ENCODE results near the gene DBP.
"Not testable (repeated sequence)": the region's sequence is repeated elsewhere in the genome, so short reads cannot be mapped to it uniquely, and the experiment has no call there.

Gene DBP

DNA sequence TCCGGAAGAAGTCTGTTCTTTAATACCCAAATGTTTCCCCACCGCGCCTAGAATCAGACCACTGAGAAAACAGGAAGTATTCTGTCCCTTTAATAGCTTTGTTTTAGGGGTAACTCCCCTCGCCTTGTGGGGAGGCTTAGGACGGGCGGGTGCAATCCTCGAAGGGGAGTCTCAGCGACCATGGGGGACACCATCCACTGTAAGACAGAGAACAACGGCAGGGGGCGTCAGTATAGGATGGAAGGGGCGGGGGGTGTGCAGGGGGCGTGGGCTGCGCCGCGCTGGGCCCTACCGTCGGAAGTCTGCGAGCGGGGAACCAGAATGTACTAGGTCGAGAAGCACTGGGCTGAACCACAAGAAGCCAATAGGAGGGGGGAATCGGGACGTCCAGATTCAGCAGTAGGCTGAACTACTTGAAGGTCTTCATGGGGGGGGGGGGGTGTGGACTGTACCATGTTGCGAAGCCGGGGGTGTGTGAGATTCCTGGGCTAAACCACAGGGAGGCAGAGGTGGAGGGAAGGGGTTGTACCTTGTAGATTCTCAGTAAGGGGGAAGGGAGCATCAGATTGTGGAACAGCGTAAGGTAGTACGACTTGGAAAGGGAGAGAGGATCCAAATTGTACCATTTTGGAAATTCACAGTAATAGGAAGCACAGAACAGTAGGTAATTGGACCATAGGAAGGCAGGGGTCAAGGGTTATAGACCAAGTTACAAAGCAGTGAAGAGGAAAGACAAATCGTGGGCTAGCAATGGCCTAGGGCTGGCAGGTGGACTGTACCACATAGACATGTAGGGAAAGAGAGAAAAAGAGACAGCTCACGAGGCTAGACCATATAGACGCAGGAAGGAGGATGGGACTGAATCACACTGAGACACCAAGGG lies 1.0 kb upstream of the DBP start:
- Mint-ChIP-seq H3K36me3 (peaks cover 36% of the 10 kb centered on the region), H3K4me1 (peaks cover 50% of the 10 kb centered on the region), H3K27ac (peak overlapping the region; percentile 99), H3K4me3 (peak overlapping the region; percentile 89), H3K9me3 (peaks cover 3% of the 10 kb centered on the region)
- ATAC-seq (peak; percentile 55), DNase-seq (ENCODE audit: low spot score in 2 of 2) (peak in 1 of 2 donors; percentile 83)

DNA sequence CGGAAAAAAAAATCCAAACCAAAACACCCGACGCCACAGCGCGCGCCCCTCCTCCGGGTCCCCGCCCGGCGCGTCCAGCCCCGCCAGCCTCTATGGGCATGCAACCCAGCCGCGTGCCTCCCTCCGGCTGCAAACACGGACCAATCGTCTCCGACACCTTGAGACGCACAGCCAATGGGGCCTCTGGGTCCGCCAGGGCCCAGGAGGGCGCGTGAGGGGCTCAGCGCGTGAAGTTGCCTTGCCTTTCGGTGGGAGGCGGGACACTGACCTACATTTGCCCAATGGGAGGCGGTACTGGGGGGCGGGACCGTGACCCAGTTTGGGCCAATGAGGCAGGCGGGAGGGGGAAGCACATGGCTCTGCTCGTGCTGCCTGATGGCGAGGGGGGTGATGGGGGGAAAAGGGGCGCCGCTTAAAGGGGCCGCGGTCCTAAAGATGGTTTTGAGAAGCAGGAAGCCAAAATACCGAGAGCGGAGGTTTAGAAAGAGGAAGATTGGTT lies 319 bp upstream of the DBP start:
- ATAC-seq: peak; percentile 85
- peaks cover 3% of the 10 kb centered on the region for H3K9me3 Mint-ChIP-seq

DNA sequence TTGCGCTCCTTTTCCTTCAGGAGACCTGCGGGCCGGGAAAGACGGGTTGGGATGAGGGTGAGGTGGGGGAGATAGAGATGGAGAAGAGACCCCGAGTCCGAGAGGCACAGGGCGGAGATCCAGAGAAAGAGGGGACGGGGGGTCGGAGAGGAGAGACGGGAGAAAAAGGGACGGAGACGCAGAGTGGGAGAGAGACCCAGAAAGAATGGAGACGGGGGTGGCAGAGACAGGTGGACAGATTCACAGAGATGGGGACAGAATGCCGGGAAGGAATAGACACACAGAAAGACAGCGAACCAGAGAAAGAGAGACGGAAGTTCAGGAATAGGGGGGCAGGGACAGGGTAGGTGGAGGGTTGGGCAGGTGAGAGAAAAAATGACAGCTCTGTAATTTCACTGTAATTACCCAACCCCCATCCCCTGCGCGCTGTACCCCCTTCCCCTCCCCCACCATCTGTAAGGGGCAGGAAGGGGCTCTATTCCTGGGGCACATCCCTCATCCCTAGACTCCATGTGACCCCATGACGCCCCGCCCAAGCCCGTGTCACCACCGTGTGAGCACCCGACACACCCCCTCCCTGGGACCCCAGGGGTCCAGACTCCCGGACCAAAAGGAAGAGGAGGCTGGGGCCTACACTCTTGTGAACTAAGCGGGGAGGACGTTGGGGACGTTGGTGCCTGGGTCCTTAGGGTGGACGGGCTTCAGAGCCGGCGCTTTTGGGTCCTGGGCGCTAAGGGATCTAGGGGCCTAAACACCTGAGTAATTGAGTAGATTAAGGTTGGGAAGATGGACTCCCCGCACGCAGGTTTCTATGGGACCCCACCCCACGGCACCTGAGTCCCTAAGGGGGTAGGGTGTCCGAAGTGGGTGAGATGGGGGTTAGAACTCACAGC lies 967 bp downstream of the DBP start:
- ATAC-seq: no peak
- Mint-ChIP-seq H3K4me3 (peak overlapping the region; percentile 89), H3K36me3 (peaks cover 44% of the 10 kb centered on the region), H3K27ac (peak overlapping the region; percentile 86), H3K4me1 (peaks cover 50% of the 10 kb centered on the region), H3K9me3 (peaks cover 3% of the 10 kb centered on the region)
- DNase-seq (ENCODE audit: low spot score in 2 of 2): no peak

More for the DNA sequence above, 319 bp upstream of the DBP start:
- H3K36me3 Mint-ChIP-seq: peaks cover 39% of the 10 kb centered on the region
- H3K27ac Mint-ChIP-seq: peak overlapping the region; percentile 99
- H3K4me1 Mint-ChIP-seq: peaks cover 50% of the 10 kb centered on the region
- H3K4me3 Mint-ChIP-seq: peak overlapping the region; percentile 89
- peak; percentile 92 to 99 for DNase-seq (ENCODE audit: low spot score in 2 of 2)

DNA sequence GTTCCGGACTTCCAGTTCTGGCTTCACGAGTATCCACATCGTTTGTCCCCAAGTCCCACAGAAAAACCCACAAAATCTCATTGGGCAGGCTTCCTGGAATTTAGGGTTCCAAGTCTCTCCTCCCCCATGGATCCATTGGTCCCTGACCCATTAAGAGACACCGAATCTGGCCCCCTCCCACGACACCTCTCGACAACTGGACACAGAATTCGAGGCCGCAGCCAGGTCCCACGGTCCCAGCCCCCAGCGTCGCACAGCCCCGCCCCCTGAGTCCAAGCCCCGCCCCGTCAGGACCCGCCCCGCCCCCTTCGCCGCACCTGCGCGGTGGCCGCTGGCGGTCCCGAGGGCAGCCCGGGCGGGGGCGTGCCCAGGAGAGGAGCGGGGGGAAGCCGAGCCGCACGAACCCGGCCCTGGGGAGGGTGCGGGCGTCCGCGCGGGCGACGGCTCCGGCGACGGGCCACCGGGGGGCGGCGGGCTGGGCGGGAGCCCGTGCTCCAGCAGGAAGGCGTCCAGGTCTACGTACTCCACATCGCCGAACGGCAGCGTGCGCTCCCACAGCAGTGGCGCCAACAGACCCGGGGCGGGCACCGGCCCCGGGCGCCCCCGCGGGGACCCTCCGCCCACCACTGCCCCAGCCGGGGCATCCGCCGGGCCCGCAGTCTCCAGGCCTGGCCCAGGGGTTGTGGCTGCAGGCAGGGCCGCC lies 1.8 kb downstream of the DBP start:
- Mint-ChIP-seq H3K36me3 (peaks cover 46% of the 10 kb centered on the region), H3K27ac (peak overlapping the region; percentile 89), H3K4me3 (peak overlapping the region; percentile 89), H3K9me3 (peaks cover 3% of the 10 kb centered on the region), H3K4me1 (peaks cover 50% of the 10 kb centered on the region)
- peak; percentile 3 for ATAC-seq
- DNase-seq (ENCODE audit: low spot score in 2 of 2): peak; percentile 78 to 87

DNA sequence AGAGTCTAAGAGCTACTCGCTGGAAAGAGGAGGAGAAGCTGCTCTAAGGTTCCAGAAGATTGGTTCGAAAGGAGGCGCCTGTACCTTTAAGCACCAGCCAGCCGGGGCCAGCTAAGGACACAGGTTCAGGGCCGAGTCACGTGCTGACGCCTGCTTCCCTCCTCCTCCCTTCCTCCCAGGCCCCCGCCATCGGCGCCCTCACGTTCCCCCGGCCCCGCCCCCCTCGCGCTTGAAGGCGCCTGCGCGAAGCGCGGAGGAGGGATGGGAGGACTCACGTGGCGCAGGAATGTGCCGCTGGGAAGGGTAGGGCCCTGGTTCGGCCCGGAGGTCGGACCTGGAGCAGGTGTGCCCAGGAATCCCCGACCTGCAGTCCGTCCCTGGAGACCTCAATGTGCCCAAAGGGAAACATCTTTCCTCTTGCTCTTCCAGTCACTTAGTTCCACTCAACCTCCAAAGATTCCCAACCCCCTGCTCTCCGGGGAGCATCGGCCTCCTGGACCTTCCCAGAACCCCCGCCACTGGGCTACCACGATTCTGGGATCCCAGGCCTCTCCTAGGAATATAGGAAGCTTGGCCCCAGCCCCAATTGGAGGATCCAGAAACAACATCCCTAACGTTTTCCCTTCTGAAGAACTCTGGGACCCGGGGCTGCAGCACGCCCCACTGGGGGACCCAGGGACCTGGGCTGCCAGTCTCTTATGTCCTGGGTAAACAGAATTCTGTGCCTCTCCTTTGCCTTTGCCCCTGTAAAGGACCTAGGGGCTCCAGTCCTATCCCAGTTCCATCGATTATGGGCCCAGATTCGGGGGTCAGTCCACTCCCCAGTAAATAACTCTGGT lies 2.5 kb downstream of the DBP start:
- ATAC-seq: peak; percentile 48
- H3K4me1 Mint-ChIP-seq: peaks cover 44% of the 10 kb centered on the region

DNA sequence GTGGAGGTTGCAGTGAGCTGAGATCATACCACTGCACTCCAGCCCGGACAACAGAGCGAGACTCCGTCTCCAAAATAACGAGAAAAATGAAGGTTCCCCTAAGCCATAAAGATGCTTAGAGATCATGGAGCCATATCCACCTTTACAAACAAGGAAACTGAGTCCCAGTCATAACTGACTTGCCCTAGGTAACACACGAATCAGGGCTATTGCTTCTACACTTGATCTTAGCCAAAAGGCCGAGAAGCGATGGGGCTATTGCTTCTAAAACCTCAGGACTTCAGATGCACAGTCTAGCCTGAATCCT lies 3.2 kb downstream of the DBP start:
- DNase-seq (ENCODE audit: low spot score in 2 of 2) (no peak), ATAC-seq (no peak)
- peaks cover 40% of the 10 kb centered on the region for H3K4me1 Mint-ChIP-seq
- peaks cover 54% of the 10 kb centered on the region for H3K36me3 Mint-ChIP-seq
- H3K4me3 Mint-ChIP-seq: peak overlapping the region; percentile 89
- peaks cover 3% of the 10 kb centered on the region for H3K9me3 Mint-ChIP-seq
- H3K27ac Mint-ChIP-seq: peak overlapping the region; percentile 89

More for the DNA sequence above, 2.5 kb downstream of the DBP start:
- peak overlapping the region; percentile 89 for H3K27ac Mint-ChIP-seq
- peaks cover 3% of the 10 kb centered on the region for H3K9me3 Mint-ChIP-seq
- peaks cover 54% of the 10 kb centered on the region for H3K36me3 Mint-ChIP-seq
- peak overlapping the region; percentile 89 for H3K4me3 Mint-ChIP-seq
- DNase-seq (ENCODE audit: low spot score in 2 of 2): peak; percentile 79 to 93

DNA sequence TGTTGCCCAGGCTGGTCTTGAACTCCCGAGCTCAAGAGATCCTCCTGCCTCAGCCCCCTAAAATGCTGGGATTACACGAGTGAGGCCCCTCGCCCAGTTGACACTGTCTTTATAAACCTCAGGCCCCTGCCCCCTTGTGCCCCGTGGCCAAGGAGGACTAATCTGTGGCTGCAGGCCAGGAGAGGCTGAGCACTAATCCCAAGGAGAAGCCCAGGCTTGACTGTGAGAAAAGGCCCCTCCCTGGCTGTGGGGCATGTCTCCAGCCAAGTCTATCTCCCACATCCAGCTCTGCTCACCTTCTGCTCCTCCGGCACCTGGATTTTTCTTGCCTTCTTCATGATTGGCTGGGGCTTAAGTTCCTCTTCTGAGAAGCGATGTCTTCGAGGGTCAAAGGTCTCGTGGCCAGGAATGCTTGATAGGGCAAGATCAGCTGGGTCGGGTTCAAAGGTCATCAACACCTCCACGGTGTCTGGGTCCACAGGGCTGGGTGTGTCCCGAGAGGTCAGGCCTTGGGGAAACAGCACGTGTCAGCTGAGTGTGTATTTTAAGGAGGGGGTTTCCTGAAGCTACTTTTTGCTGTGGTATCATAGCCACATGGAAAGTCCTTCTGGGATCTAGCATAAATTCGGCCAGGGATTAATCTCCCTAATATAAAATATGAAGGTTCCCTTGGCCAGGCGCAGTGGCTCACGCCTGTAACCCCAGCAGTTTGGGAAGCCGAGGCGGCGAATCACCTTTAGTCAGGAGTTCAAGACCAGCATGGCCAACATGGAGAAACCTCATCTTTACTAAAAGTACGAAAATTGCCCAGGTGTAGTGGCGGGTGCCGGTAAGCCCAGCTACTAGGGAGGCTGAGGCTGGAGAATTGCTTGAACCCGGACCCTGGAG lies 3.8 kb downstream of the DBP start:
- no peak for ATAC-seq
- Mint-ChIP-seq H3K36me3 (peaks cover 51% of the 10 kb centered on the region), H3K4me1 (peaks cover 40% of the 10 kb centered on the region), H3K27ac (peak overlapping the region; percentile 89), H3K4me3 (peak overlapping the region; percentile 89), H3K9me3 (peaks cover under 1% of the 10 kb centered on the region)
- DNase-seq (ENCODE audit: low spot score in 2 of 2): no peak

DNA sequence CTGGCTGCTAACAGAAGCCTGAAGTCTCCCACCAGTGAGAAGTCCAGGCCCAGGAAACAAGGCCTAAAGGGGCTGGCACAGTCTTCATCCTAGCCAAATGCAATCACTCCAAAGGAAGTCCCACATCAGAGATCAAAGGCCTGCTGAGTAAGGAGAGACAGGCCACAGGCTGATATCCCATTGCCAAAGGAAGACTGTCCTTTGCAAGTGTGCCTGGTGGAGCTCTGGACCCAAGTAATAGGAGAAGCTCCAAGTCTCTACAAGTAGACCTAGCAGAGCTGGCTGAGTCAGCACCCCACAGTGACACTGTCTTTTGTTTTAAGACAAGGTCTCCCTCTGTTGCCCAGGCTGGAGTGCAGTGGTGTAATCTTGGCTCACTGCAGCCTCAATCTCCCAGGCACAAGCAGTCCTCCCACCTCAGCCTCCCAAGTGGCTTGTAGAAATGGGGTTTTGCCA lies 4.5 kb downstream of the DBP start:
- H3K4me3 Mint-ChIP-seq: no peak overlapping the region
- no peak for DNase-seq (ENCODE audit: low spot score in 2 of 2)
- H3K9me3 Mint-ChIP-seq: no peaks in the 10 kb centered on the region
- peaks cover 33% of the 10 kb centered on the region for H3K4me1 Mint-ChIP-seq
- H3K36me3 Mint-ChIP-seq: peaks cover 44% of the 10 kb centered on the region
- no peak for ATAC-seq
- no peak overlapping the region for H3K27ac Mint-ChIP-seq

DNA sequence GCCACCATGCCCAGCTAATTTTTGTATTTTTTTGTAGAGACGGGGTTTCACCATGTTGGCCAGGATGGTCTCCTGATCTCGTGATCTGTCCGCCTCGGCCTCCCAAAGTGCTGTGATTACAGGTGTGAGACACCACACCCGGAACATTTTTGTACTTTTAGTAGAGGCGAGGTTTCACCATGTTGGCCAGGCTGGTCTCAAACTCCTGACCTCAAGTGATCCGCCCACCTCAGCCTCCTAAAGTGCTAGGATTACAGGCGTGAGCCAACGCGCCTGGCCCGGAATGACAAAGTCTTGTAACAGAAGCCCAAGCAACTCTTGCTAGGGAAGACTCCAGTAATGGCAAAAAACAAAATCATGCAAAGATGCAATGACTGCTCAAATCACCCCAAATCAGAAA lies 4.9 kb downstream of the DBP start:
- not testable (repeated sequence) for H3K4me3 Mint-ChIP-seq; H3K9me3 Mint-ChIP-seq; DNase-seq (ENCODE audit: low spot score in 2 of 2); ATAC-seq; H3K27ac Mint-ChIP-seq
- peaks cover 40% of the 10 kb centered on the region for H3K36me3 Mint-ChIP-seq
- H3K4me1 Mint-ChIP-seq: peaks cover 33% of the 10 kb centered on the region

DNA sequence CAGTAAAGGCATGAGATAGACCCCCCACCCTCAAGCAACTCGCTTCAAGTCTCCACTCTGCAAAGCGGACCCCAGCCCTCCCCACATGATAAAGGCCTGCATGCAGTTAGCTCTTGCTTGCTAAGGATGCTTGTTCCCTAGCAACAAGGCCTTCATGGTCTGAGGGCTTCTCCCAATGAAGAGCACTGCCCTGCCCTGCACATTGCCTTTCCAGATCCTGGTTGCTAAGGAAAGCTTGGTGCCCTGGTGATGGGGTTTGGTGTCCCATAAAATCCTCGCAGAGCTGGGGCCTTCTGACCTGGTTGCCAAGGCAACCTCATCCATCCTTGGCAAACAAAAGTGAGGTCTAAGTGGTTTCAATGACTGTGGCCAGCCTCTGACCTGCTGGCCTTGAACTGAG lies 6.0 kb downstream of the DBP start:
- Mint-ChIP-seq H3K4me1 (peaks cover 36% of the 10 kb centered on the region), H3K4me3 (no peak overlapping the region), H3K9me3 (no peaks in the 10 kb centered on the region), H3K36me3 (peaks cover 38% of the 10 kb centered on the region), H3K27ac (peak overlapping the region; percentile 45)
- ATAC-seq (no peak), DNase-seq (ENCODE audit: low spot score in 2 of 2) (no peak)

DNA sequence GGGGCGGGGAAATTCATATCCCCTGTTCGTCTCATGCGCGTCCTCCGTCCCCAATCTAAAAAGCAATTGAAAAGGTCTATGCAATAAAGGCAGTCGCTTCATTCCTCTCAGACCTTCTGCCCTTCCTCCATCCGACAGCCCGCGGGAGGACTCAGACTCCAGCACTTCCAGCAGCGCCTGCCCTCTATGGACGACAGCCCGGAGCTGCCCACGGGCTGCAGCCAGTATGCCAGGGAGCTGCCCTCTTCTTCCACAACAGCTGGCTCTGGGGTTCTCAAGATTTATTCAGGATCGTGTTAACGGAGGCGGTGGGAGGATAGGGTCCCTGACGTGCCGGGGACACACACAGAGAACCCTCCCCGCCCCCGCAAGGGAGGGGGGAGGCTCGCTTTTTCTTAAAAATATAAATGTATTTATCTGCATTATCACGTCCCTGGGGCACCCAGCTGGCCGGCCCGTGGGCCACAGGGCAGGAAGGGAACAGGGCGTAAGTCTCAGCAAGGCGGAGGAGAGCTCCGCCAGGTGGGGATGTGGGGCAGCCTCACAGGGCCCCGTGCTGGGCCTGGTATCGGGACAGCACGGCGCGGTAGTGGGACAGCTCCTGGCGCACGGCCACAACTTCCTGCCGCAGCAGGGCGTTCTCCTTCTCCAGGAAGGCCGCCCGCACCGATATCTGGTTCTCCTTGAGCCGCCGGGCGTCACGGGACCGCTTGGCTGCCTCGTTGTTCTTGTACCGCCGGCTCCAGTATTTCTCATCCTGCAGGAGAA lies 6.7 kb downstream of the DBP start:
- DNase-seq (ENCODE audit: low spot score in 2 of 2) (no peak), ATAC-seq (no peak)
- H3K4me3 Mint-ChIP-seq: no peak overlapping the region
- H3K36me3 Mint-ChIP-seq: peaks cover 39% of the 10 kb centered on the region
- no peaks in the 10 kb centered on the region for H3K9me3 Mint-ChIP-seq
- peak overlapping the region; percentile 45 for H3K27ac Mint-ChIP-seq
- H3K4me1 Mint-ChIP-seq: peaks cover 33% of the 10 kb centered on the region

DNA sequence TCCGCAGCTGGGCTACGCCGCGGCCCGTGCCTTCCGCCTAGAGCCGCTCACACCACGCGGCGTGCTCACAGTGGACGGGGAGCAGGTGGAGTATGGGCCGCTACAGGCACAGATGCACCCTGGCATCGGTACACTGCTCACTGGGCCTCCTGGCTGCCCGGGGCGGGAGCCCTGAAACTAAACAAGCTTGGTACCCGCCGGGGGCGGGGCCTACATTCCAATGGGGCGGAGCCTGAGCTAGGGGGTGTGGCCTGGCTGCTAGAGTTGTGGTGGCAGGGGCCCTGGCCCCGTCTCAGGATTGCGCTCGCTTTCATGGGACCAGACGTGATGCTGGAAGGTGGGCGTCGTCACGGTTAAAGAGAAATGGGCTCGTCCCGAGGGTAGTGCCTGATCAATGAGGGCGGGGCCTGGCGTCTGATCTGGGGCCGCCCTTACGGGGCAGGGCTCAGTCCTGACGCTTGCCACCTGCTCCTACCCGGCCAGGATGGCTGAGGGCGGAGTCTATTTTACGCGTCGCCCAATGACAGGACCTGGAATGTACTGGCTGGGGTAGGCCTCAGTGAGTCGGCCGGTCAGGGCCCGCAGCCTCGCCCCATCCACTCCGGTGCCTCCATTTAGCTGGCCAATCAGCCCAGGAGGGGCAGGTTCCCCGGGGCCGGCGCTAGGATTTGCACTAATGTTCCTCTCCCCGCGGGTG lies 7.4 kb downstream of the DBP start:
- no peak for DNase-seq (ENCODE audit: low spot score in 2 of 2)
- Mint-ChIP-seq H3K9me3 (no peaks in the 10 kb centered on the region), H3K36me3 (peaks cover 38% of the 10 kb centered on the region), H3K4me1 (peaks cover 35% of the 10 kb centered on the region), H3K4me3 (no peak overlapping the region), H3K27ac (no peak overlapping the region)
- no peak for ATAC-seq
